Measurements from ENCODE around the gene TPX2.

GRCh38 chr20:31835554-31835953 is 96.5 kb downstream of the TPX2 start:
- TF ChIP-seq CTCF (IDR thresholded peaks at IDR 0.05), result no peak
- no peak for TF ChIP-seq POLR2A (IDR thresholded peaks at IDR 0.05)
- TF ChIP-seq POLR2AphosphoS5 (IDR thresholded peaks at IDR 0.05), result no peak
